HG03432 (cell line): ENCODE data around the gene CTTNBP2NL.

ENCODE experiments used
- ATAC-seq: cut with Tn5 transposase; IDR thresholded peaks from one replicate; pipeline ENCODE4 v1.9.1; 2021; ENCODE audit warnings: mild to moderate bottlenecking, moderate library complexity; ENCODE audit not compliant: unreplicated experiment

The CTTNBP2NL gene

DNA sequence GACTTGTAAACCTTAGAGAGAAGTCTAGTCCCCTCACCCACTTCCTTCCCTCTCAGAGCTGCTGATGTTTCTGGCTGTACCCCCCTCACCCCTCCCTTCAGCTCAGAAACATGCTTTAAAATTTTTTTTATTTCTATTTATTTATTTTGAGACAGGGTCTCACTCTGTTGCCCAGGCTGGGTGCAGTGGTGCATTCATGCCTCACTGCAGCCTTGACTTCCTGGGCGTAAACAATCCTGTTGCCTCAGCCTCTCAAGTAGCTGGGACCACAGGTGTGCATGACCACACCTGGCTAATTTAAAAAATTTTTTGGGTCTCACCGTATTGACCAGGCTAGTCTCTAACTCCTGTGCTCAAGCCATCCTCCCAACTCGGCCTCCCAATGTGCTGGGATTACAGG is 109.9 kb downstream of the CTTNBP2NL start:
- no peak for ATAC-seq

- ATAC-seq, result no peak
Observed at GRCh38 chr1:112506306-112506705, 110.3 kb downstream of the CTTNBP2NL start.

DNA sequence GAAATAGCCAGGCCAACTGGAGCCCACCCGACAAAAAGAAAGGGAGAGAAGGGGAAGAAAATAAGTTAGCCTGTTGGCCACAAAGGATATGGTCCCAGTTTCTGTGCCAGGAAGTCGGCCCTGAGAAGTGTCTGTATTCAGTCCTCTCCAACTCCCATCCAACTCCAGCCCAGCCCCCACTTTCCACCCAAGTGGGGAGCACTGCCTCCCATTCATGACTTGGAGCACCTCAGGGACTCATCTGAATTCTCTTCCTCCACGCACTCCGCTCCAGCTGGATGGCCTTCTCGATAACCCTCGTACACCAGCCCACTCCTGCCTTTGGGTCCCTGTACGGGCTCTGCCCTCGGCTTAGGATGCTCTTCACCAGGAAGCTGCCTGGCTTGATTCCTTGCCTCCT is 110.7 kb downstream of the CTTNBP2NL start:
- no peak for ATAC-seq

GRCh38 chr1:112507336-112507735 is 111.3 kb downstream of the CTTNBP2NL start:
- no peak for ATAC-seq

- ATAC-seq, result no peak
Observed at GRCh38 chr1:112507921-112508277, 111.9 kb downstream of the CTTNBP2NL start.

DNA sequence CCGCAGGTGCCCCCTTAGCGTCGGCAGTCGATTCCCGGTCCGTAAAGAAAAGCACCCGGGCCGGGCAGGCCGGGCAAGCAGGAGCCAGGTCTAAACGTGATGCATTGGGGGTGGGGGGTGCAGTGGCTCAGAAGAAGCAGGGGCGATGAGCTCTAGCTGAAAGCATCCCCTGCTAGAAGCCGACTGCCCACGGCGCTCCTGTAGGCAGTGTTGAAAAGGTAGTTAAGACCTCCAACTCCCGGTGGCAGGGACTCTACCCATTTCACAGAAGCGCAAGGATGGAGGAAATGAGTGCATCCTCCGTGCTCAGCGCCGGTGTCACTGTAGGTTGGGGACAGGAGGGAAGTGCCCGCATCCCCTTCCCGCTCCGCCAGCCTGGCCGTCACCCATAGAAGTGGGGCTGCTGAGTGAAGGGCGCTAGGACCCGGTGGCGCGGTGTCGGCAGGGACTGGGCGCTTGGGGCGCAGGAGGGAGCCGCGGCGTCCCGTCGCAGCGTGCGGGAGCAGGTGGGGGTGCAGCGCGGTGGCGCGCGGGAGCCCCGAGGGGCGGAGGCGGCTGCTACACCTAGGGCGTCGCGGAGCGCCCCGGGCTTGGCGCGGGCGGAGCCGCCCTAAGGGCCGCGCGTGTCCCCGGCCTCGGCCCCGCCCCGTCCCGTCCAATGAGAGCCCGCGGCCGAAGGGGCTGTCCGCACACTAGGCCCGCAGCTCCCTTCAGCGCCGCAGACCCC is 112.4 kb downstream of the CTTNBP2NL start, which contains the start of gene WNT2B:
TSS of gene WNT2B (plus strand) at position 688 of the 727 bp plus-strand sequence. CDS start 298 bp downstream, outside the sequence.
- ATAC-seq, result peak; percentile 62

- peak; percentile 20 for ATAC-seq
Observed at GRCh38 chr1:112509005-112509659, 113.1 kb downstream of the CTTNBP2NL start.

- no peak for ATAC-seq
Observed at GRCh38 chr1:112509660-112510178, 113.7 kb downstream of the CTTNBP2NL start.

DNA sequence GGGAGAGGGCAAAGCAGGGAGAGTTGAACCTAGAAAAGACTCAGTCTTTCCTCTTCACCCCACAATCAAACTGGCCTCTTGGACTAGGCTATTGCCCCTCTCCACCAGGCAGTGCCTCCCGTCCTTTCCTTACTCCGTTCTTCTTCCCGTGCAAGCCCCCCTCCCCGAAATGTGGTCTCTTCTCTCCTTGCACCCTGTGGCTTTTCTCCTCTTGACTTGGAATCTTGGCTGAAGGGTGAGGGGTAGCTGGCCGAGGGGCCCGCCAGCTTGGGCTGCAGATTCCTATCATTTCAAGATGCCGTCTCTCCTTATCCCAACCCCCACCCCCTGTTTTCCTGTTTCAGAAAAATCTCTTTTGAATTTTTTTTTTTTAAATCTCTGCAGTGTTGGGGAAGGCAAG is 114.3 kb downstream of the CTTNBP2NL start:
- no peak for ATAC-seq
